IPS DF 6.9 (cell line): Measurements from ENCODE around the gene PNP.
A peak's percentile ranks its signal among the peaks of the same experiment; 100 is the strongest.

Source experiments
- DNase-seq: peaks from one replicate; pipeline ENCODE4 v3.0.0-alpha.2; 2013; ENCODE audit warnings: low read depth, low spot score
- H3K27ac ChIP-seq: one replicate; pipeline ENCODE4 v1.5.1; 2013; ENCODE audit warnings: low read length, control low read depth
- H3K27me3 ChIP-seq: 2 replicates; pipeline ENCODE4 v1.6.1; 2013; ENCODE audit warnings: mild to moderate bottlenecking, low read length; ENCODE audit not compliant: control insufficient read depth, insufficient read depth
- H3K36me3 ChIP-seq: 2 replicates; pipeline ENCODE4 v1.6.1; 2013; ENCODE audit warnings: low read length; ENCODE audit not compliant: control insufficient read depth, insufficient read depth
- H3K4me1 ChIP-seq: 2 replicates; pipeline ENCODE4 v1.6.1; 2013; ENCODE audit warnings: low read length; ENCODE audit not compliant: control insufficient read depth, insufficient read depth
- H3K4me3 ChIP-seq: 2 replicates; pipeline ENCODE4 v1.5.1; 2013; ENCODE audit warnings: mild to moderate bottlenecking, low read length
- H3K9me3 ChIP-seq: 2 replicates; pipeline ENCODE4 v1.6.1; 2013; ENCODE audit warnings: low read length, inconsistent platforms; ENCODE audit not compliant: control insufficient read depth, insufficient read depth
- WGBS: extraction: QIAGEN DNeasy Blood & Tissue Kit; methylation state at CpG from one replicate; pipeline ENCODE4 v1.1.7; 2013; ENCODE audit warnings: mixed read lengths, missing lambda C conversion rate; ENCODE audit not compliant: insufficient read length, insufficient coverage; 5-methylcytosine and 5-hydroxymethylcytosine counted together

Gene PNP

DNA sequence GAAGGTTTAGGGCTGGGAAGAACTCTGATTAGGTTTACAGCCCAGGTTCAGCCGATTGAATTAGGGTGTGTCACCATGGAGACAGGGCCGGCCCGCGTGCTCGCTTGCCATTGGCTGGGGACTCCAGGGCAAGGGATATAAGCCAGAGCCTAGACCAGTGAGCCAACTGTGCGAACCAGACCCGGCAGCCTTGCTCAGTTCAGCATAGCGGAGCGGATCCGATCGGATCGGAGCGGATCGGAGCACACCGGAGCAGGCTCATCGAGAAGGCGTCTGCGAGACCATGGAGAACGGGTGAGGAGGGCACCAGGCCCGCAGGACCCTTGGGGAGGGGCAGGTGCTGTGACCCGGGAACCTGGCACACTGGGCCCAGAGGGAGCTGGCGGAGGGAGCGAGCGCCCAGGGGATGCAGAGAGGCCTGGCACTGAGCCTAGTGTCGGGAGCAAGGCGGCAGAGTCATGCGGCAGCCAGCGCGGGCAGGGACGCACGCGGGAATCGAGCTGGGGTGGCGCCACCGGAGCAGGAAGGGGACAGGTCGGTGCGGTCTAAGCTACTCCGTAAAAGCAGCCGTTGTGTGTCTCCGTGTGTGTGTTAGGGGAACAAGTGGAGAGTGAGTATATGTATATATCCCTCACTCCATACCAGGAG, at the start of gene PNP:
TSS of gene PNP (plus strand) at position 165 of the 648 bp plus-strand sequence. CDS start at position 284, 119 bp downstream.
- no CpG with 5 or more reads among the region's 40 CpGs for WGBS
- H3K27ac ChIP-seq: no peak within 1 kb of the TSS

DNA sequence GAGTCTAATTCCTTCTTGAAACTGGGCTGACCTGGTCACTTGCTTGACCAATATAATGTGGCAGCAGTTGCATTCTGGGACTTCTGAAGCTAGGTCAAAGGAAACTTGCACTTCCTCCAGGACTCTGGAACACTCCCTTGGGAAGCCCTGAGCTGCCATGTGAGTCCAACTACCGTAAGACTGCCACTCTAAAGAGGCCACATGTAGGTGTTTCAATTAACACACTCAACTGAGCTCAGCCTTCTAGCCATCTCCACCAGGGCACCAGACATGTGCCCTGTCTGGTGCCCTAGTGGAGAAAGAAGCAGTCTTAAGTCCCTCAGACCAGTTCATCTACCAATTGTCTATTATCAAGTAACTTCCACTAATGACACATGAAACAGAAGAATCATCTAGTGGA, 49.8 kb upstream of the PNP start:
- H3K4me3 ChIP-seq: no peak overlapping the region
- no peak overlapping the region for H3K27ac ChIP-seq
- no peaks in the 10 kb centered on the region for H3K27me3 ChIP-seq
- no CpG with 5 or more reads among the region's 1 CpG for WGBS
- no peaks in the 10 kb centered on the region for H3K9me3 ChIP-seq
- no peaks in the 10 kb centered on the region for H3K36me3 ChIP-seq
- H3K4me1 ChIP-seq: no peaks in the 10 kb centered on the region
- DNase-seq: no peak

More for the DNA sequence above, at the start of gene PNP:
- H3K36me3 ChIP-seq: peaks cover 9% of the 10 kb centered on the region; the same call in 1 of the 2 replicates
- H3K9me3 ChIP-seq: no peaks in the 10 kb centered on the region
- H3K4me1 ChIP-seq: no peaks in the 10 kb centered on the region
- H3K27me3 ChIP-seq: no peaks in the 10 kb centered on the region
- peak within 1 kb of the TSS; percentile 89 for H3K4me3 ChIP-seq
- peak; percentile 82 for DNase-seq

DNA sequence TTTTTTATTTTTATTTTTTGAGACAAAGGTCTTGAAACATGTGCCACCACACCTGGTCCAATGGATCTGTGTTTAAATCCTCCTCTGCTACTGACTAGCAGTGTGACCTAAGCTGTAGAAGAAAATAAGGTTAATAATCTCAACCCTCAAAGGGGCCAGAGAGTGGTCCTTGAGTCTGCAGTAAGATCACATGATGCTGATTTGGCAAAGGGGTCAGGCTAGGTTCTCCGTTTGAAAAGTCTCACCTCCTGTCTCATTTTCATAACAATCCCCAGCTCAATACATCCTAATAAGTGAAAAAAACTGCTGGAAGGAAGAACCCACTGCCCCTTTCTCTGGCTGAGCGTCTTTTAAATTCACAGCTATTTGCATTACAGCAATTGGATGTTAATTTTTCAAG, 47.9 kb upstream of the PNP start:
- no peak for DNase-seq
- H3K27ac ChIP-seq: no peak overlapping the region
- WGBS: no CpG with 5 or more reads among the region's 2 CpGs
- H3K9me3 ChIP-seq: no peaks in the 10 kb centered on the region
- H3K4me1 ChIP-seq: no peaks in the 10 kb centered on the region
- H3K27me3 ChIP-seq: no peaks in the 10 kb centered on the region
- H3K4me3 ChIP-seq: no peak overlapping the region
- no peaks in the 10 kb centered on the region for H3K36me3 ChIP-seq

DNA sequence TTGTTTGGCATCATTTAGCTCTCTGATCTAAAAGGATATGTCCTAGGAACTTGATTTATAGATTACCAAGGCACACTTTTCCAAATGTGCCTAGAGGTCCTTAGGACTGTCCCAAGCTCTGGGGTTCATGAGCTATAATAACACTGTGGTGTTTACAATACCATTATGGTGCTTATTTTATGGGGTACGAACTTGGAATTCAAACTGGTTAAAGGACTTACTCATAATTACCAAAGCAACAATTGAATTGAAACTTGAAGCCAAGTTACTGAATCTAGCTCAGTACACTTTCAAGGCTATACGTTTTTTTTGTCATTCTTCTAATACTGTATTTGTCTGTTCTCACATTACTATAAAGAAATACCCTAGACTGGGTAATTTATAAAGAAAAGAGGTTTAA, 46.3 kb upstream of the PNP start:
- H3K36me3 ChIP-seq: no peaks in the 10 kb centered on the region
- H3K9me3 ChIP-seq: no peaks in the 10 kb centered on the region
- H3K4me1 ChIP-seq: no peaks in the 10 kb centered on the region
- no CpG with 5 or more reads among the region's 2 CpGs for WGBS
- no peak overlapping the region for H3K27ac ChIP-seq
- no peak for DNase-seq
- H3K4me3 ChIP-seq: no peak overlapping the region
- H3K27me3 ChIP-seq: no peaks in the 10 kb centered on the region

DNA sequence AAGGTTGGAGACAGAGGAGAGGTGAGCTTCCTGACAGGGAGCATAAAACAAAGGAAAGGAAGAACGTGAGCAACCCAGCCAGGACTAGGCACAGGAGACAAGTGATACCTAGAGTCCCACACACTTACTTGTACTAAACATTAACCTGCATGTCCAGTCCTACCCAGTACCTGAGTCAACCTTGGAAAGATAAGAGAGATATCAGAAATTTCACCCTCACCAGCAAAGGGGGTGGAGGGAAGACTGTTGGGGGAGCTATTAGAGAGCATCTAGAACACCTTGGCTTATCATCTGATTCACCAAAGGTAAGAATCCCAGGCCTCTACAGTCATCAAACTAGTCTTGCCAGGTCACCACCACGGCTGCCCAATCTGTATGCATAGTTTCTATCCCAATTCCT, 44.4 kb upstream of the PNP start:
- no CpG with 5 or more reads among the region's 2 CpGs for WGBS
- Histone ChIP-seq H3K27ac (no peak overlapping the region), H3K4me3 (no peak overlapping the region), H3K27me3 (no peaks in the 10 kb centered on the region), H3K36me3 (no peaks in the 10 kb centered on the region), H3K4me1 (no peaks in the 10 kb centered on the region), H3K9me3 (no peaks in the 10 kb centered on the region)
- no peak for DNase-seq

DNA sequence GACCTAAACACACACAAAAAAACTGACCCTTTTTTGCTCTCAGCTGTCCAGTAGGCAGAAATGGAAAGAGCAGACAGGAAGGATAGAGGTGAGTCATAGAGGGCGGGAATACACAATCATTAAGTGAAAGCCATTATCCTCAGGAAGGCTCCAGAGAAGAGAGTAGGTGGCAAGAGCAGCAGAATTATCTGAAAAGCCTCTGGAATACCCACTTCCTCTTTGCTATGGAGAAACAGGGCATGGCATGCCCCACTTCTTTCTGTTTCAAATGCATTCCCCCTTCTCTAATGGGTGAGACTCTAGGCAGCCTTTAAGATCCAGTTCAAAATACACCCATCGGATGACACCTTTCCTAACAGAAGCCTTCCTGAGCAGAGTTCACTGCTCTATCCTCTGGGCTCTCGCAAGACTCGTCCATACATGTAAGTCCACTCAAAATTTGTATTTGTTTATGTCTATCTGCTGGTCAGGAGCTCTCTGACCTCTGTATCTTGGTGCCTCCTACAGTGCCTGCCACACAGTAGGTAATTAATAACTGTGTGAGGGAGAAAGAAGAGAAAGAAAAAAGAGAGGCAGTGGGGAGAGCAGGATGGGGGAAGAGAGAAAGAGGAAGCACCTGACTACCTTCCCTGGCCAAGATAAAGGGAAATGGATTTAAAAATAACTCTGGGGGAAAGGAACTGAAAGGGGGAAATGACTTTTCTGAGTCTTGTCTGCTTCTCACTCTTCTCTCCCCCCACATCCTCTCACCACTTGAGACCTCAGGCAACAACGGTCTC, 41.8 kb upstream of the PNP start:
- Histone ChIP-seq H3K9me3 (no peaks in the 10 kb centered on the region), H3K27ac (no peak overlapping the region), H3K27me3 (no peaks in the 10 kb centered on the region; the same call in 1 of the 2 replicates), H3K4me1 (no peaks in the 10 kb centered on the region), H3K36me3 (no peaks in the 10 kb centered on the region), H3K4me3 (no peak overlapping the region)
- DNase-seq: no peak
- WGBS: no CpG with 5 or more reads among the region's 5 CpGs

DNA sequence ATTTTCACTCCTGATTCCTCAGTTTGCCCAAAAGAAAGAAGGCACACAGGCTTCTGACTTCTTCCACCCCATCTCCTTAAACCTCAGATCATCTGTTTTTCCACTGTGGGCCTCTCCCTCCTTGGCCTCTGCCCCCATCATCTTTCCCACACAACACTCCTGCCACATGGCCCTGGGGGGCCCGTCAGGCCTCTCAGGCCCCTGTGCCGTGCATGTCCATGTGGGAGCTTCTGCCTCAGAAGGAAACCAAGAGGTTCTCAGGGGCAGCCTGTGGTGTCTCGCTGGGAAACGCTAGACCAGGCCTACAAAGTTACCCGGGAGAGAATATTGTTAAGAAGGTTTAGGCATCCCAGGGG, 41.2 kb upstream of the PNP start:
- no CpG with 5 or more reads among the region's 5 CpGs for WGBS

DNA sequence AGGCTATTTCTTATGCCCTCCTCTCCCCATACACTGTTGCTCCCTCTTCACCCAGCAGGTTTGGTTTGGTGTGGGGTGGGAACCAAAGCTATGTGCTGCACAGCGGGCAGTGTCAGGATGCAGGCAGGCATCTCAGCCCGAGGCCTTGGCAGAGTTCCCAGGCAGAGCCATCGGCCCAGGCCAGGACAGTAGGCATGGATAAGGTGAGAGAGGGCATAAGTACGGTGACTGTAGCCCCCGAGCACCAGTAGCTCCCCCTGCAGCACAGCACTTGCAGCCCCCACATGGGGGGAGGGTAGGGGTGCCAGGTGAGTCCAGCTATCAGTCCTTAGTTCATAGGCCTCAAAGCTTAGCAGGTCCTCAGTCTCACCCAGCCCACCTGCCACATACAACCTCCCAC, 40.4 kb upstream of the PNP start:
- H3K4me3 ChIP-seq: no peak overlapping the region
- no peak overlapping the region for H3K27ac ChIP-seq
- H3K36me3 ChIP-seq: no peaks in the 10 kb centered on the region
- no peaks in the 10 kb centered on the region for H3K9me3 ChIP-seq
- WGBS: no CpG with 5 or more reads among the region's 5 CpGs
- H3K27me3 ChIP-seq: no peaks in the 10 kb centered on the region; the same call in 1 of the 2 replicates
- no peak for DNase-seq
- no peaks in the 10 kb centered on the region for H3K4me1 ChIP-seq

More for the DNA sequence above, 41.2 kb upstream of the PNP start:
- DNase-seq: no peak
- no peaks in the 10 kb centered on the region for H3K36me3 ChIP-seq
- H3K9me3 ChIP-seq: no peaks in the 10 kb centered on the region
- no peaks in the 10 kb centered on the region; the same call in 1 of the 2 replicates for H3K27me3 ChIP-seq
- no peak overlapping the region for H3K27ac ChIP-seq
- H3K4me3 ChIP-seq: no peak overlapping the region
- no peaks in the 10 kb centered on the region for H3K4me1 ChIP-seq

DNA sequence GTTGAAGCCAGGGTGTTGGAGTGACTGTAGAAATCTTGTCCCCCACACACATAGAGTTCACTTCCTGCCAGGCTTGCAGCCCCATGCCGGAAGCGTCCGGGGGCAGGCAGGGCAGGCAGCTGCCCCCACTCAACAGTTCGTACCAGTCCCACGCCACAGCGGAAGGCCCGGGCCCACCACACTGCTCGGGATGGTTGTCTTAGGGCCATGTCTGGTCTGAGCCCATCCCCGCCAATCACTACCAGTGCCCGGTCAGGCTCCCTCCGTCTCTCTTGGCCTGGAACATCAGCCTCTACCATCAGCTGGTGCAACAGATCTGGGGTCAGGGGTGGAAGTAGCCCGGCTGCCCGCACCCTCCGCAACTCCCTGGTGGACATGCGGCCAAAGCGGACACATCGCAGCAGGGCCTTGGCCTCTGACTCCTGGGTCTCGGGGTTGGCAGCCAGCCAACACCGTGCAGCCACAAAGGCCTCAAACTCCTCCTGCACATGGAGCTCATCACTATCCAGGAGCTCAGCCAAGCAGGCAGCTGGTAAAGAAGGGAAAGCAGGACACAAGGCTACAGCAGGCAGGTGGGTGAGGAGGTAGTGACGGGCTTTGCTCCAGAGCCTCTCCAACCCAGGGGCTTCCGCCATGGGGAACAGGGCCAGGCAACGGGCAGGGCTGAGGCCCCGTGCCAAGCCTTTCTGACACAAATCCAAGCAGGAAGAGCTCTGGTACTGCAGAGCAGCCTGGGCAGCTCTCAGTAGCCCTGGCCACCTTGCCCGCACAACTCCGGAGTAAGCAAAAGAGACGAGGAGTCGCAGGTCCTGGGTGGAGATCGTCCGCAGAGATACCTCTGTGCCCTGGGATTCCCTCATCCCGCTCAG, 39.2 kb upstream of the PNP start:
- no peak overlapping the region for H3K27ac ChIP-seq
- H3K4me1 ChIP-seq: no peaks in the 10 kb centered on the region
- no peaks in the 10 kb centered on the region for H3K36me3 ChIP-seq
- no CpG with 5 or more reads among the region's 30 CpGs for WGBS
- DNase-seq: no peak
- H3K4me3 ChIP-seq: no peak overlapping the region
- H3K9me3 ChIP-seq: no peaks in the 10 kb centered on the region
- no peaks in the 10 kb centered on the region; the same call in 1 of the 2 replicates for H3K27me3 ChIP-seq
